ENCODE measurements around the gene HLA-F.

DNA sequence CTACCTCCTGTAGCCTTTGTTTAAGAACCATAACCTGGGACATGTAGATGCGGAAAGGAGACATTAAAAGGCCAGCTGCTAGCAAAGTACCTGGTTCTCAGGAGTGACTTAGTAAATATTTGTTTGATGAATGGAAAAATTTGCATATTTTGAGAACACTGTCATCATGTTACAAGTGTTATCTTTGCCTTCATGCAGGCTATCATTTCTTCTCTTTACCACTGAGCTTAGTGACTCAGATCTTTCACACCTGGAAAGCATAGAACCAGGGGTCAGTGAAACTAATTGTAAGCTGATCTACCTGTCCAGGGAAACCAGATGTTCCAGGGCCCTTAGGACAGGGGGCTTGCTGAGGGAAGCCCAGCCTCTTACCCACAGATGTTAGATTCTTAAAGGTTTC, 47.7 kb upstream of the HLA-F start:
- TF ChIP-seq POLR2A (IDR thresholded peaks at IDR 0.05; ENCODE audit: low read length) (no peak), GATA1 (IDR thresholded peaks at IDR 0.05; ENCODE audit: low read depth, low read length) (no peak)

All from erythroblast (primary cell).